Endothelial cell of umbilical vein (primary cell): ENCODE results near the gene ANO6. TPM values are rescaled to one million over a fixed set of nuclear protein-coding genes. Genes with fewer than 3 reads are reported as not detected.

Experiments
- BruUV-seq: library from RNA; stranded (reverse); fragments of 400-500 nt; replicated peaks from 2 replicates; lab custom pipeline; 2021; lab: Mats Ljungman, UMichigan
- CTCF ChIA-PET: fragments of 300-600, 350-600 bp; sonication (Branson Sonifier 250); formaldehyde crosslinking; loops from one replicate; lab custom pipeline; 2021; ENCODE audit warnings: antibody characterized with exemption, inconsistent platforms; lab: Charles Lee
- POLR2A ChIA-PET: fragments of 300-600, 350-600 bp; sonication (Branson Sonifier 250); formaldehyde crosslinking; loops from one replicate; lab custom pipeline; 2021; ENCODE audit warnings: antibody characterized with exemption, inconsistent platforms; lab: Charles Lee
- DNase-seq: peaks from one replicate; pipeline ENCODE4 v3.0.0-alpha.2; 2011; ENCODE audit warnings: low read depth, low spot score
- FAIRE-seq: peaks from 2 replicates; lab custom pipeline; 2011; peaks lifted over from hg19 to GRCh38; lab: Jason Lieb, UNC
- H2AFZ ChIP-seq: 2 replicates; pipeline ENCODE4 v1.6.0; 2012; ENCODE audit warnings: low read depth, low read length, control low read depth, inconsistent platforms
- H3K27ac ChIP-seq: 2 replicates; pipeline ENCODE4 v1.5.1; 2011; ENCODE audit warnings: low read depth, mild to moderate bottlenecking, control low read depth, low read length, moderate library complexity; ENCODE audit not compliant: insufficient read depth
- H3K27me3 ChIP-seq, 2 experiments: 2 replicates each; pipeline versions ENCODE4 v1.6.0 to v1.6.1; 2011; ENCODE audit warnings: low read length in 2 of 2, mixed read lengths in 1 of 2; ENCODE audit not compliant: control insufficient read depth in 2 of 2, insufficient read depth in 2 of 2
- H3K36me3 ChIP-seq, 2 experiments: 2 replicates in 1 of 2; 3 replicates in 1 of 2; pipeline ENCODE4 v1.5.1; 2011; ENCODE audit warnings: low read length in 2 of 2, mild to moderate bottlenecking in 1 of 2, moderate library complexity in 1 of 2; ENCODE audit not compliant: control insufficient read depth in 2 of 2, insufficient read depth in 2 of 2; ENCODE audit errors: extremely low read depth in 1 of 2
- H3K4me1 ChIP-seq: 3 replicates; pipeline ENCODE4 v1.5.1; 2011; ENCODE audit warnings: mild to moderate bottlenecking, low read length; ENCODE audit not compliant: control insufficient read depth, insufficient read depth; ENCODE audit errors: extremely low read depth
- H3K4me2 ChIP-seq: 2 replicates; pipeline ENCODE4 v1.6.1; 2011; ENCODE audit warnings: low read length, control low read depth, mixed read lengths; ENCODE audit not compliant: insufficient read depth
- H3K4me3 ChIP-seq, 3 experiments: fragments of 200-600 bp in 1 of 3; sonication (generic), shearing (Covaris generic) in 1 of 3; replicated peaks in 1 of 3; 2 replicates each; pipeline ENCODE4 v1.5.1; 2011 to 2016; ENCODE audit warnings: control low read depth in 3 of 3, low read length in 3 of 3, mild to moderate bottlenecking in 2 of 3, inconsistent platforms in 1 of 3, low read depth in 1 of 3, moderate library complexity in 1 of 3; ENCODE audit not compliant: insufficient read depth in 1 of 3
- H3K79me2 ChIP-seq: 2 replicates; pipeline ENCODE4 v1.6.0; 2012; ENCODE audit warnings: low read length, inconsistent platforms; ENCODE audit not compliant: control insufficient read depth, insufficient read depth
- H3K9ac ChIP-seq: replicated peaks from 2 replicates; pipeline ENCODE3; 2011; ENCODE audit warnings: low read length, control low read depth; ENCODE audit not compliant: insufficient read depth; ENCODE audit errors: extremely low read depth
- H3K9me1 ChIP-seq: replicated peaks from 3 replicates; pipeline ENCODE4 v1.6.0; 2011; ENCODE audit warnings: mild to moderate bottlenecking, low read length; ENCODE audit not compliant: control insufficient read depth, insufficient read depth; ENCODE audit errors: extremely low read depth
- H3K9me3 ChIP-seq: replicated peaks from 2 replicates; pipeline ENCODE4 v1.5.1; 2012; ENCODE audit warnings: low read length, inconsistent platforms; ENCODE audit not compliant: control insufficient read depth, insufficient read depth
- H4K20me1 ChIP-seq: replicated peaks from 2 replicates; pipeline ENCODE3; 2011; ENCODE audit warnings: mild to moderate bottlenecking, low read length; ENCODE audit not compliant: control insufficient read depth, insufficient read depth; ENCODE audit errors: extremely low read depth
- FOS ChIP-seq: IDR thresholded peaks from 2 replicates; pipeline ENCODE4 v1.6.1; 2011; ENCODE audit warnings: mild to moderate bottlenecking, low read length, moderate library complexity, borderline replicate concordance; ENCODE audit not compliant: insufficient read depth
- GATA2 ChIP-seq: IDR thresholded peaks from 2 replicates; pipeline ENCODE4 v1.7.0; 2011; ENCODE audit warnings: low read depth, mild to moderate bottlenecking, moderate library complexity, mixed read lengths, low read length; ENCODE audit not compliant: insufficient read length, insufficient read depth
- MYC ChIP-seq: IDR thresholded peaks from one replicate; pipeline ENCODE4 v1.6.1; 2011; ENCODE audit warnings: mild to moderate bottlenecking, low read depth, low read length
- POLR2AphosphoS5 ChIP-seq: IDR thresholded peaks from 2 replicates; pipeline ENCODE4 v1.6.1; 2012; ENCODE audit warnings: low read depth, mild to moderate bottlenecking, control low read depth, low read length, moderate library complexity; ENCODE audit not compliant: insufficient read depth
- dilution Hi-C: fragments of 300-500 bp; cut with MboI; formaldehyde crosslinking; loops from one replicate; pipeline ENCODE4 v1.15.0; 2019; ENCODE audit warnings: low sequenced_read_pairs; ENCODE audit not compliant: extremely low pct_ligation_motif_present
- intact Hi-C: fragments of 100-400 bp; cut with micrococcal nuclease; formaldehyde crosslinking; loops from one replicate; pipeline ENCODE4 v1.10.0; 2022
- polyA plus RNA-seq, 4 experiments: library from polyadenylated mRNA; depleted of rRNA in 3 of 4; stranded (reverse) in 3 of 4; unstranded in 1 of 4; fragments of >200 nt; gene quantifications; 2 replicates each; pipeline versions ENCODE4 v1.2.1 to v1.2.3, GENCODE V29; 2011 to 2012; ENCODE audit warnings: missing spikeins in 1 of 4
- total RNA-seq: library from RNA; stranded (reverse); gene quantifications from 2 replicates; pipeline ENCODE4 v1.2.3, GENCODE V29; 2021
- TF ChIP-seq, protein P1 (sequence below): IDR thresholded peaks from 2 replicates; pipeline ENCODE4 v1.6.1; 2011; ENCODE audit not compliant: insufficient read depth, insufficient read length
- TF ChIP-seq, protein P2 (sequence below), 2 donors: IDR thresholded peaks; 1 replicate in 1 of 2; 2 replicates in 1 of 2; pipeline ENCODE4 v1.5.1; 2011; ENCODE audit warnings: low read length in 2 of 2, mild to moderate bottlenecking in 2 of 2, moderate library complexity in 2 of 2, control low read depth in 1 of 2, inconsistent platforms in 1 of 2, low read depth in 1 of 2; ENCODE audit not compliant: insufficient read depth in 1 of 2; ENCODE audit errors: extremely low read depth in 1 of 2

ANO6 gene
- total and polyA plus RNA-seq, 2 donors (not counting 3 experiments of a cell fraction or from before 2014, with no cell fraction given) = 21.3 to 67.6 TPM

GRCh38 chr12:45324391-45324790 is 108.5 kb downstream of the ANO6 start:
- no peaks in the 10 kb centered on the region for H3K27me3 ChIP-seq
- H4K20me1 ChIP-seq = no peaks in the 10 kb centered on the region
- H2AFZ ChIP-seq = no peak overlapping the region
- no peak for TF ChIP-seq GATA2
- no peak for TF ChIP-seq MYC
- TF ChIP-seq POLR2AphosphoS5 = no peak
- TF ChIP-seq FOS = no peak
- TF ChIP-seq, protein P1, sequence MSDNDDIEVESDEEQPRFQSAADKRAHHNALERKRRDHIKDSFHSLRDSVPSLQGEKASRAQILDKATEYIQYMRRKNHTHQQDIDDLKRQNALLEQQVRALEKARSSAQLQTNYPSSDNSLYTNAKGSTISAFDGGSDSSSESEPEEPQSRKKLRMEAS = no peak
- TF ChIP-seq, protein P2, sequence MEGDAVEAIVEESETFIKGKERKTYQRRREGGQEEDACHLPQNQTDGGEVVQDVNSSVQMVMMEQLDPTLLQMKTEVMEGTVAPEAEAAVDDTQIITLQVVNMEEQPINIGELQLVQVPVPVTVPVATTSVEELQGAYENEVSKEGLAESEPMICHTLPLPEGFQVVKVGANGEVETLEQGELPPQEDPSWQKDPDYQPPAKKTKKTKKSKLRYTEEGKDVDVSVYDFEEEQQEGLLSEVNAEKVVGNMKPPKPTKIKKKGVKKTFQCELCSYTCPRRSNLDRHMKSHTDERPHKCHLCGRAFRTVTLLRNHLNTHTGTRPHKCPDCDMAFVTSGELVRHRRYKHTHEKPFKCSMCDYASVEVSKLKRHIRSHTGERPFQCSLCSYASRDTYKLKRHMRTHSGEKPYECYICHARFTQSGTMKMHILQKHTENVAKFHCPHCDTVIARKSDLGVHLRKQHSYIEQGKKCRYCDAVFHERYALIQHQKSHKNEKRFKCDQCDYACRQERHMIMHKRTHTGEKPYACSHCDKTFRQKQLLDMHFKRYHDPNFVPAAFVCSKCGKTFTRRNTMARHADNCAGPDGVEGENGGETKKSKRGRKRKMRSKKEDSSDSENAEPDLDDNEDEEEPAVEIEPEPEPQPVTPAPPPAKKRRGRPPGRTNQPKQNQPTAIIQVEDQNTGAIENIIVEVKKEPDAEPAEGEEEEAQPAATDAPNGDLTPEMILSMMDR (IDR thresholded peaks at IDR 0.05; ENCODE audit: extremely low read depth in 1 of 2, insufficient read depth in 1 of 2, low read depth in 1 of 2, low read length in 2 of 2) = no peak
- FAIRE-seq = no peak
- H3K9me1 ChIP-seq = no peaks in the 10 kb centered on the region
- intact Hi-C loops (no loop called here), dilution Hi-C loops (no loop called here)
- H3K79me2 ChIP-seq = peaks cover 13% of the 10 kb centered on the region
- CTCF ChIA-PET = interaction anchor here (1.1 to 1.6 kb wide), 2 partner anchors 12 to 51 kb away, joined by 3 to 4 read pairs; no protein-coding TSS in a partner anchor
- H3K27ac ChIP-seq = no peak overlapping the region
- no TSS peak for BruUV-seq
- no peaks in the 10 kb centered on the region for H3K9me3 ChIP-seq
- DNase-seq = no peak
- no peaks in the 10 kb centered on the region for H3K36me3 ChIP-seq
- peaks cover 4% of the 10 kb centered on the region for H3K4me1 ChIP-seq
- H3K9ac ChIP-seq = no peak overlapping the region
- H3K4me2 ChIP-seq = no peak overlapping the region
- no peak overlapping the region for H3K4me3 ChIP-seq
- POLR2A ChIA-PET = no interaction called here
